HCT116 (cell line): Measurements from ENCODE around the gene COPS8.

Experiments used
- RAD21 ChIP-seq: IDR thresholded peaks from 2 replicates; pipeline ENCODE4 v1.6.1; 2012; ENCODE audit warnings: low read depth, mild to moderate bottlenecking
- TF ChIP-seq, protein P1 (sequence below), 3 experiments: fragments of 200-600 bp in 1 of 3; sonication (generic) in 1 of 3; IDR thresholded peaks in 2 of 3; conservative IDR thresholded peaks in 1 of 3; 2 replicates each; pipeline ENCODE4 v1.5.1; 2012 to 2017; ENCODE audit warnings: low read depth in 2 of 3, low read length in 2 of 3, antibody characterized with exemption in 1 of 3, borderline replicate concordance in 1 of 3, control low read depth in 1 of 3, mild to moderate bottlenecking in 1 of 3, mixed read lengths in 1 of 3, mixed run types in 1 of 3, moderate library complexity in 1 of 3; ENCODE audit not compliant: insufficient read depth in 1 of 3

DNA sequence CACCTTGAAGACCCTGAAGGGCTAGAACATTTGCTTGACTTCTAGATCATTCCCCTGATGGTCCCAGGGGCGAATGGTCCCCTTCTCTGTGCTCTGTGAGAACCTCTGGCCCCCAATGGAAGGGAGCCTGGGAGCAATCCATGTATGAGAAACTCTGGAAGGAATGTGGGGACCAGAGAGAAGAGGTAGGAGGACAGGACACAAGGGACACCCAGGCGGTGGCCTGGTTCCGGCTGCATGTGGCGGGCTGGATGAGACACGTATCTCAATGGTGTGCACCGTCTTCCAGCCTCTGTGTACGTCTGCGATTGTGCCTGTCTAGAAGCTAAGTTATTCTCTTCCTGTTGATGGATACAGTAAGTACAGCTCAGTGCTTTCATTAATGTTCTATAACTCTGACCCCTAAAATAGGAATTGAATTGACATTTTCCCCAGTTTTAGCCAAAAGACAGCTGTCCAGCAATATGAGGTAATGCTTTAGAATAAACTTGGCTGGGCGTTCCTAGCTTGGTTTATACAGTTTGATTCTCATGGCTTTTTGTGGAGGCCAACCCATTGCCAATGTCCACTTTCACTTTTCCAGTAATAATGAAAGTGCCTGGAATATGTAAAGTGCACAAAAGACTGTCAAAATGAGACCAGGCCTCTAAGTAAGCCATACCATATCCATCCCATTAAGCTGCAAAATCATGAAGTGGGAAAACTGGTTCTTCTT lies 30.1 kb upstream of the COPS8 start:
- TF ChIP-seq, protein P1, sequence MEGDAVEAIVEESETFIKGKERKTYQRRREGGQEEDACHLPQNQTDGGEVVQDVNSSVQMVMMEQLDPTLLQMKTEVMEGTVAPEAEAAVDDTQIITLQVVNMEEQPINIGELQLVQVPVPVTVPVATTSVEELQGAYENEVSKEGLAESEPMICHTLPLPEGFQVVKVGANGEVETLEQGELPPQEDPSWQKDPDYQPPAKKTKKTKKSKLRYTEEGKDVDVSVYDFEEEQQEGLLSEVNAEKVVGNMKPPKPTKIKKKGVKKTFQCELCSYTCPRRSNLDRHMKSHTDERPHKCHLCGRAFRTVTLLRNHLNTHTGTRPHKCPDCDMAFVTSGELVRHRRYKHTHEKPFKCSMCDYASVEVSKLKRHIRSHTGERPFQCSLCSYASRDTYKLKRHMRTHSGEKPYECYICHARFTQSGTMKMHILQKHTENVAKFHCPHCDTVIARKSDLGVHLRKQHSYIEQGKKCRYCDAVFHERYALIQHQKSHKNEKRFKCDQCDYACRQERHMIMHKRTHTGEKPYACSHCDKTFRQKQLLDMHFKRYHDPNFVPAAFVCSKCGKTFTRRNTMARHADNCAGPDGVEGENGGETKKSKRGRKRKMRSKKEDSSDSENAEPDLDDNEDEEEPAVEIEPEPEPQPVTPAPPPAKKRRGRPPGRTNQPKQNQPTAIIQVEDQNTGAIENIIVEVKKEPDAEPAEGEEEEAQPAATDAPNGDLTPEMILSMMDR (IDR thresholded peaks at IDR 0.05 in 2 of 3, conservative IDR thresholded peaks at IDR 0.05 in 1 of 3; ENCODE audit: borderline replicate concordance in 1 of 3, insufficient read depth in 1 of 3, low read depth in 2 of 3, low read length in 2 of 3): no peak
- TF ChIP-seq RAD21: no peak
